ENCODE measurements around the gene CR1.
A peak's percentile ranks its signal among the peaks of the same experiment; 100 is the strongest.
"Not testable (repeated sequence)": the region's sequence is repeated elsewhere in the genome, so short reads cannot be mapped to it uniquely, and the experiment has no call there.

Gene CR1

DNA sequence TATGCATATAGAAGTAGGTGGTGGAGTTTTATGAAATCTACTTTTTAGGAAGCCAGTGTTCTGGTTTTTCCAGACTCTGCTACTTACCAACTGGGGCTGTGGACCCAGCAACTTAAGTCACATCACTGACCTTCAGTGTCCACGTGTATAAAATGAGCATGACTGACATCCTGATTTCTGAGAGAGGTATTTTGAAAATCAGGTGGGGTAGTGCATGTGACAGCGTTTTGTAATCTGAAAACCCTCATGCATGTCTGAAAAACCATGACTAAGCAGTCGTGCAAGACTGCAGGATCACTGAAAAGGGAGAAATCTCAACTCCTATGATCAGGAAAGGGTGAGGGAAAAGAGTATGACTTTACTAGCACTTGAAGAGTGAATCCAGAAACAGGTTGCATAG is 175.0 kb downstream of the CR1 start:
- H3K4me3 ChIP-seq (ENCODE audit: low read depth, low read length) = no peak overlapping the region
- TF ChIP-seq, protein P1, sequence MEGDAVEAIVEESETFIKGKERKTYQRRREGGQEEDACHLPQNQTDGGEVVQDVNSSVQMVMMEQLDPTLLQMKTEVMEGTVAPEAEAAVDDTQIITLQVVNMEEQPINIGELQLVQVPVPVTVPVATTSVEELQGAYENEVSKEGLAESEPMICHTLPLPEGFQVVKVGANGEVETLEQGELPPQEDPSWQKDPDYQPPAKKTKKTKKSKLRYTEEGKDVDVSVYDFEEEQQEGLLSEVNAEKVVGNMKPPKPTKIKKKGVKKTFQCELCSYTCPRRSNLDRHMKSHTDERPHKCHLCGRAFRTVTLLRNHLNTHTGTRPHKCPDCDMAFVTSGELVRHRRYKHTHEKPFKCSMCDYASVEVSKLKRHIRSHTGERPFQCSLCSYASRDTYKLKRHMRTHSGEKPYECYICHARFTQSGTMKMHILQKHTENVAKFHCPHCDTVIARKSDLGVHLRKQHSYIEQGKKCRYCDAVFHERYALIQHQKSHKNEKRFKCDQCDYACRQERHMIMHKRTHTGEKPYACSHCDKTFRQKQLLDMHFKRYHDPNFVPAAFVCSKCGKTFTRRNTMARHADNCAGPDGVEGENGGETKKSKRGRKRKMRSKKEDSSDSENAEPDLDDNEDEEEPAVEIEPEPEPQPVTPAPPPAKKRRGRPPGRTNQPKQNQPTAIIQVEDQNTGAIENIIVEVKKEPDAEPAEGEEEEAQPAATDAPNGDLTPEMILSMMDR (IDR thresholded peaks at IDR 0.05; ENCODE audit: insufficient read depth, low read length, missing control alignments) = no peak
- no peak for DNase-seq (ENCODE audit: low read depth, low spot score)
- ChIA-PET CTCF (interaction anchor here (1.1 kb wide), 1 partner anchor 16 kb away, joined by 4 read pairs; no protein-coding TSS in a partner anchor), POLR2A (no interaction called here)

DNA sequence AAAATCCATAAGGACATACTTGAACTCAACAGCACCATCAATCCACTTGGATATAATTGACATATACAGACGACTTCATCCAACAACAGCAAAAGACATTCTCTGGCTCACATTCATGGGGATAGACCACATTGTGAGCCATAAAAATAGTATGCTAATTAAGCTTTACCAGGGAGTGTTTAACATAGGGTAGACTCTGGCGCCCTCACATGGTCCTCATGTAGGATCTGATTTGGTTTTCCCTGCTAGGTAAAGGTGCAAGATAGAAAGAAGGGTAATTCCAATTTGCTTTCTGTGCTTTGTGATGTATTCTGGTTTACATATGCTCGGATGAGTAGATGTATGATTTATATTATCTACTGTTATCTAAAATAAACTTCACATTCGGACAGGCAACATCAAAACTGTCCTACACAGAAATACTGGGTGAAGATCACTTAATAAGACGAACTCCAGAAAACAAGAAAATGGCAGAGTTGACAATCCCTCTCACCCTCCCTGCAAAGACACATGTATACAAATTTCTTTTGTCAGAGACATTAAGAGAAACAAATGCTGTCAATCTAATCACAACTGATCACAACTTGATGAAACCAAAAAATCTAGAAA is 176.7 kb downstream of the CR1 start:
- POLR2A ChIA-PET = no interaction called here
- no peak overlapping the region for H3K4me3 ChIP-seq (ENCODE audit: low read depth, low read length)
- TF ChIP-seq, protein P1 (IDR thresholded peaks at IDR 0.05; ENCODE audit: insufficient read depth, low read length, missing control alignments) = peak; percentile 28
- CTCF ChIA-PET = interaction anchor here (1.1 to 2.1 kb wide), 4 partner anchors 18 to 94 kb away, joined by 3 to 6 read pairs (median 4); no protein-coding TSS in a partner anchor
- no peak for DNase-seq (ENCODE audit: low read depth, low spot score)

DNA sequence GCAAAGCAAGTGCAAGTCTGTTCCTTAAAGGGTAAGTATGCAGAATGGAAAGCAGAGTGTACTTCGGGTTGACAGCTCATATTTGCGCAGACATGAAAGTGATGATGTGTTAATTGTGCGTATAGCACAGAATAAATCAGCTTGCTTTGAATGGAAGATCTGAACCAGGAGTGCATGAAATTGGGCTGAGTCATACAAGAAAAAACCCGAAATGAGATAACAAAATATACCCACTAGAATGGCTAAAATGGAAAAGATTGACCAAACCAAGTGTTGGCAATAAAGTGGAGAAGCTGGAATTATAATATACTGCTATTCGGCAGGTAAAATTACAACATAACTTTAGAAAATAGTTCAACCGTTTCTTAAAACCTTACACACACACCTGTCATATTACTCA is 177.4 kb downstream of the CR1 start:
- POLR2A ChIA-PET = no interaction called here
- DNase-seq (ENCODE audit: low read depth, low spot score) = no peak
- TF ChIP-seq, protein P1 (IDR thresholded peaks at IDR 0.05; ENCODE audit: insufficient read depth, low read length, missing control alignments) = no peak
- CTCF ChIA-PET = interaction anchor here (0.7 to 2.1 kb wide), 4 partner anchors 19 to 94 kb away, joined by 3 to 6 read pairs (median 4); no protein-coding TSS in a partner anchor
- H3K4me3 ChIP-seq (ENCODE audit: low read depth, low read length) = no peak overlapping the region

DNA sequence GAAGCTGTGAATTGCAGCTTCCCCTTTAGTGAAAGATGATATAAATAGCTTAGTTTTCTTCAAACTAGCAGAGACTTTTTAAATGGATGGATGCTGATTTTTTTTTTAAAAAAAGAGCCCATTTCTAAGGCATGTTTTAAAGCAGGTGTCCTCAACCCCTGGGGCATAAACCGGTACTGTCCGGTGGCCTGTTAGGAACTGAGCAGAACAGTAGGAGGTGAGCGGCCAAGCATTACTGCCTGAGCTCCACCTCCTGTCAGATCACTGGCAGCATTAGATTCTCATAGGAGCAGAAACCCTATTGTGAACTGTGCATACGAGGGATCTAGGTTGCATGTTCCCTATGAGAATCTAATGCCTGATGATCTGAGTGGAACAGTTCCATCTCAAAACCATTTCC is 180.2 kb downstream of the CR1 start:
- TF ChIP-seq, protein P1 (IDR thresholded peaks at IDR 0.05; ENCODE audit: insufficient read depth, low read length, missing control alignments) = no peak
- no peak overlapping the region for H3K4me3 ChIP-seq (ENCODE audit: low read depth, low read length)
- DNase-seq (ENCODE audit: low read depth, low spot score) = no peak
- ChIA-PET CTCF (interaction anchor here (1.2 kb wide), 1 partner anchor 22 kb away, joined by 5 read pairs; no protein-coding TSS in a partner anchor), POLR2A (no interaction called here)

DNA sequence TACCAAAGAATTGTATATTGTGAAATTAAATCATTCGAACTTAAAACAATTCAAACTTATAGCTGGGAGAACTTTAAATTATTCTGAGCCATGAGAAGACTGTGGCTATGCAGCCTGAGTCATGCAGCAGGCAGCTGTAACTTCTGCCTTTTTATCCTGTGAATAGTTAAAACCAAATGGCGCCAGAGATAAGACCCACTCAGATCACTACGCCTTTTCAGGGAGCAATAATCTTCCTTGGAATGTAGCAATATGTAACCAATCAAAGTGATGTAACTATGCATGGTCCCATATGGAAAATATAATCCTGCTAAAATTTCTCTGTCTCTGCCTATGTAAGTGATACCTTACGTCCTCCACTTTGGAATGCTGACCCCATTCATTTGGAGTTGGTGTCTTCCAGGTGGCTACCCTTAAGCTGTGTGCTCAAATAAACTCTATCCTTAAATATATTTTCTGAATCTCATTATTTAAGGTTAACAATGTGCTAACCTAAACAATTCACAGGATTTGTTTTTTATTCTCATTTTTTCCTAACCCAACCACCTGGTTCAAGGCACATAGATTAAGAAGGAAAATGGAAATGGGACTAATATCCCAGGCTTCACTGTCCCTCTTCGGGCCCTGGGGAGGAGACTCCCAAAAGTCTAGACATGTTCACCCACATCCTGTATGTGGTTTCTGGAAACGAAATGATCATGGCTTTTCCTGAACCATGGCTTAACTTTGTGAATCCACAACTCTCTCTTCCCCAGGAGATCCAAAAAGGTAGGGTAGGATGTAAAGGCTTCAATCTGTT is 184.8 kb downstream of the CR1 start:
- H3K4me3 ChIP-seq (ENCODE audit: low read depth, low read length); POLR2A ChIA-PET: not testable (repeated sequence)
- CTCF ChIA-PET = interaction anchor here (0.9 kb wide), 1 partner anchor 18 kb away, joined by 5 read pairs; no protein-coding TSS in a partner anchor
- peak; percentile 9 for DNase-seq (ENCODE audit: low read depth, low spot score)

DNA sequence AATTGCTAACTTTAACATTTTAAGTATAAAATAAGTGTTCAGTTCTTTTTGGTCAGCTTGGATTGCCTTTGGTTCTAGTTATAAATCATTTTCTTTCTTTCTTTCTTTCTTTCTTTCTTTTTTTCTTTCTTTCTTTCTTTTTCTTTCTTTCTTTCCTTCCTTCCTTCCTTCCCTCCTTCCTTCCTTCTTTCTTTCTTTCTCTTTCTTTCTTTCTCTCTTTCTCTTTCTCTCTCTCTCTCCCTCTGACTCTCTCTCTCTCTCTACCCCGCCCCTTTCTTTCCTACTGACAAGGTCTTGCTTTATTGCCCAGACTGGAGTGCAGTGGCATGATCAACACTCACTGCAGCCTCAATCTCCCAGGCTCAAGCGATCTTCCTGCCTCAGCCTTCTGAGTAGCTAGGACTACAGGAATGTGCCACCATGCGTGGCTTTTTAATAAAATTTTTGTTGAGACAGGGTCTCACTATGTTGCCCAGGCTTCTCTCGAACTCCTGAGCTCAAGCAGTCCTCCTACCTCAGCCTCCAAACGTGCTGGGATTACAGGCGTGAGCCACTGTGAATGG is 187.0 kb downstream of the CR1 start:
- POLR2A ChIA-PET, CTCF ChIA-PET: not testable (repeated sequence)

DNA sequence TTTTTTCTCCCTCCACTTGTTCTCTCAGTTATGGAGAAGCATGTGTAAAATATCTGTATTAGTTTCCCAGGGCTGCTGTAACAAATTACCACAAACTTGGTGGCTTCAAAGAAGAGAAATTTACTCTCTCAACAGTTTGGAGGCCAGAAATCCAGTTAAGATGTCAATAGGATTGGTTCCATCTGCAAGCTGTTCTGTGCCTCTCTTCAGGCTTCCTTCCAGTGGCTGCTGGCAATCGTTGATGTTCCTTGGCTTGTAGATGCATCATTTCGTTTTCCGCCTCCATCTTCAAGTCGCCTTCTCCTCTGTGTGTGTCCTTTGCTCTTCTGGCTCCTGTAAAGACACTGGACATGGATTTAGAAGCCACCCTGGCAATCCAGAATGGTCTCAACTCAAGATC is 194.6 kb downstream of the CR1 start:
- H3K4me3 ChIP-seq (ENCODE audit: low read depth, low read length); POLR2A ChIA-PET; DNase-seq (ENCODE audit: low read depth, low spot score): not testable (repeated sequence)
- CTCF ChIA-PET = interaction anchor here (1.2 to 2.3 kb wide), 2 partner anchors 9 kb away, joined by 6 to 9 read pairs; no protein-coding TSS in a partner anchor

More for the DNA sequence above, 187.0 kb downstream of the CR1 start:
- not testable (repeated sequence) for DNase-seq (ENCODE audit: low read depth, low spot score); H3K4me3 ChIP-seq (ENCODE audit: low read depth, low read length)
